HepG2 (cell line): ENCODE results near the gene TPST1. TPM values are rescaled to one million over a fixed set of nuclear protein-coding genes. Genes with fewer than 3 reads are reported as not detected.
"Not testable (repeated sequence)": the region's sequence is repeated elsewhere in the genome, so short reads cannot be mapped to it uniquely, and the experiment has no call there.

ENCODE experiments used
- ATAC-seq: fragments of 200-7000 bp; cut with Tn5 transposase; 3 replicates; pipeline ENCODE4 v1.9.1; 2020; ENCODE audit warnings: mild to moderate bottlenecking, moderate library complexity
- BruUV-seq: library from RNA; stranded (reverse); fragments of 400-500 nt; replicated peaks from 2 replicates; lab custom pipeline; 2021; lab: Mats Ljungman, UMichigan
- CTCF ChIA-PET: fragments of 300-600 bp; formaldehyde crosslinking; extraction: SDS; loops from one replicate; lab custom pipeline; 2021; ENCODE audit warnings: low total read pairs, inconsistent platforms, low intra/inter-chr PET ratio; lab: Yijun Ruan, JAX
- POLR2A ChIA-PET: fragments of 350-600 bp; sonication (Branson Sonifier 250); formaldehyde crosslinking; loops from one replicate; lab custom pipeline; 2020; ENCODE audit warnings: antibody characterized with exemption, inconsistent platforms; lab: Yijun Ruan, JAX
- DNase-seq: peaks from one replicate; pipeline ENCODE4 v3.0.0-alpha.2; 2015; ENCODE audit warnings: low spot score
- FAIRE-seq: peaks from 3 replicates; lab custom pipeline; 2011; peaks lifted over from hg19 to GRCh38; lab: Jason Lieb, UNC
- H2AFZ ChIP-seq: one replicate; pipeline ENCODE4 v1.6.1; 2011; ENCODE audit warnings: low read length, inconsistent platforms
- H3K27ac ChIP-seq: fragments of 300-600 bp; 3 replicates; pipeline ENCODE4 v1.8.0; 2011; ENCODE audit warnings: mixed run types, mild to moderate bottlenecking, mixed read lengths, low read length, inconsistent platforms; ENCODE audit not compliant: insufficient read depth; ENCODE audit errors: extremely low read length
- H3K27me3 ChIP-seq, 2 experiments: fragments of 200-600 bp in 1 of 2; 2 replicates in 1 of 2; 3 replicates in 1 of 2; pipeline versions ENCODE4 v1.6.0 to v1.8.0; 2011; ENCODE audit warnings: low read length in 2 of 2, mild to moderate bottlenecking in 2 of 2, moderate library complexity in 2 of 2, inconsistent platforms in 1 of 2; ENCODE audit not compliant: insufficient read depth in 2 of 2, control insufficient read depth in 1 of 2
- H3K36me3 ChIP-seq, 2 experiments: fragments of 200-600 bp in 1 of 2; replicated peaks in 1 of 2; 2 replicates in 1 of 2; 3 replicates in 1 of 2; pipeline versions ENCODE4 v1.5.1 to v1.8.0; 2011; ENCODE audit warnings: low read length in 2 of 2, inconsistent platforms in 1 of 2; ENCODE audit not compliant: insufficient read depth in 2 of 2, control insufficient read depth in 1 of 2
- H3K4me1 ChIP-seq: 2 replicates; pipeline ENCODE4 v1.5.1; 2012; ENCODE audit warnings: low read length, inconsistent platforms; ENCODE audit not compliant: insufficient read depth
- H3K4me2 ChIP-seq: 2 replicates; pipeline ENCODE4 v1.6.0; 2011; ENCODE audit warnings: low read depth, low read length, inconsistent platforms
- H3K4me3 ChIP-seq, 3 experiments: fragments of 200-600 bp in 1 of 3; sonication (generic), shearing (Covaris generic) in 1 of 3; replicated peaks in 1 of 3; 2 replicates each; pipeline ENCODE4 v1.5.1; 2011 to 2016; ENCODE audit warnings: low read length in 3 of 3, inconsistent platforms in 2 of 3, low read depth in 2 of 3, mild to moderate bottlenecking in 2 of 3, control low read depth in 1 of 3, mixed read lengths in 1 of 3; ENCODE audit not compliant: insufficient read depth in 1 of 3
- H3K79me2 ChIP-seq: one replicate; pipeline ENCODE4 v1.6.1; 2011; ENCODE audit warnings: low read length, inconsistent platforms; ENCODE audit not compliant: insufficient read depth
- H3K9ac ChIP-seq: 2 replicates; pipeline ENCODE4 v1.6.0; 2011; ENCODE audit warnings: mild to moderate bottlenecking, low read depth, low read length, inconsistent platforms; ENCODE audit not compliant: insufficient read depth
- H3K9me3 ChIP-seq: 2 replicates; pipeline ENCODE4 v1.5.1; 2012; ENCODE audit warnings: mild to moderate bottlenecking, low read length
- H4K20me1 ChIP-seq: 2 replicates; pipeline ENCODE4 v1.6.0; 2011; ENCODE audit warnings: inconsistent platforms, mild to moderate bottlenecking, low read length, moderate library complexity; ENCODE audit not compliant: insufficient read depth
- ELF4 ChIP-seq: sonication (generic); formaldehyde crosslinking; IDR thresholded peaks from 2 replicates; pipeline ENCODE4 v1.5.0; 2020; ENCODE audit warnings: missing genetic modification reagents, mild to moderate bottlenecking, moderate library complexity, borderline replicate concordance
- FOXJ3 ChIP-seq: sonication (generic); formaldehyde crosslinking; IDR thresholded peaks from 2 replicates; pipeline ENCODE4 v1.4.0; 2020; ENCODE audit warnings: missing genetic modification reagents, mild to moderate bottlenecking, borderline replicate concordance
- GATA4 ChIP-seq: sonication (generic); IDR thresholded peaks from 2 replicates; pipeline ENCODE4 v1.6.1; 2016; ENCODE audit warnings: antibody characterized with exemption, low read depth, borderline replicate concordance
- GFI1 ChIP-seq: sonication (generic); formaldehyde crosslinking; IDR thresholded peaks from 2 replicates; pipeline ENCODE4 v1.5.0; 2020; ENCODE audit warnings: missing genetic modification reagents, mild to moderate bottlenecking, borderline replicate concordance
- NFKBIZ ChIP-seq: IDR thresholded peaks from 2 replicates; pipeline ENCODE4 v1.6.1; 2018; ENCODE audit warnings: missing genetic modification reagents, missing compliant biosample characterization
- SMARCE1 ChIP-seq: fragments of 450-650 bp; IDR thresholded peaks from 2 replicates; pipeline ENCODE4 v1.6.1; 2017; ENCODE audit warnings: borderline replicate concordance
- ZBTB49 ChIP-seq: sonication (generic); formaldehyde crosslinking; IDR thresholded peaks from 2 replicates; pipeline ENCODE4 v1.4.0; 2020; ENCODE audit warnings: missing genetic modification reagents, borderline replicate concordance
- ZNF251 ChIP-seq: sonication (generic); formaldehyde crosslinking; IDR thresholded peaks from 2 replicates; pipeline ENCODE4 v1.9.0; 2021; ENCODE audit warnings: mild to moderate bottlenecking, missing genetic modification reagents
- ZNF556 ChIP-seq: sonication (generic); formaldehyde crosslinking; IDR thresholded peaks from 2 replicates; pipeline ENCODE4 v1.4.0; 2020; ENCODE audit warnings: mild to moderate bottlenecking, missing genetic modification reagents, borderline replicate concordance
- ZNF713 ChIP-seq: sonication (generic); formaldehyde crosslinking; IDR thresholded peaks from 2 replicates; pipeline ENCODE4 v1.4.0; 2020; ENCODE audit warnings: mild to moderate bottlenecking, missing genetic modification reagents
- ZSCAN22 ChIP-seq: sonication (generic); formaldehyde crosslinking; IDR thresholded peaks from 2 replicates; pipeline ENCODE4 v1.4.0; 2020; ENCODE audit warnings: mild to moderate bottlenecking, missing genetic modification reagents
- WGBS: methylation state at CpG from one replicate; pipeline ENCODE4 v1.1.6; 2017; ENCODE audit warnings: low lambda C conversion rate; 5-methylcytosine and 5-hydroxymethylcytosine counted together
- in situ Hi-C: cut with HindIII; loops from 2 replicates; pipeline ENCODE4 v1.10.0; 2017; ENCODE audit warnings: low pct_unique_long_range_greater_than_20kb; ENCODE audit not compliant: extremely low pct_ligation_motif_present
- intact Hi-C: fragments of 100-400 bp; cut with micrococcal nuclease; formaldehyde crosslinking; loops from one replicate; pipeline ENCODE4 v1.10.0; 2022; ENCODE audit not compliant: unreplicated experiment
- polyA plus RNA-seq, 8 experiments: library from polyadenylated mRNA; depleted of rRNA in 3 of 8; stranded (reverse) in 7 of 8; unstranded in 1 of 8; fragments of >200 nt; fragmentation: Illumina TruSeq in 4 of 8; extraction: Trizol in 4 of 8; gene quantifications; 2 replicates each; pipeline versions ENCODE4 v1.2.1 to v1.2.3, GENCODE V29; 2011 to 2016; ENCODE audit warnings: low read depth in 4 of 8, missing spikeins in 1 of 8, mixed read lengths in 1 of 8; ENCODE audit not compliant: insufficient read depth in 1 of 8
- total RNA-seq, 5 experiments: library from RNA; depleted of rRNA; stranded (reverse); fragments of >200 nt; fragmentation: Illumina TruSeq; extraction: Trizol; gene quantifications; 2 replicates each; pipeline ENCODE4 v1.2.3, GENCODE V29; 2016; ENCODE audit warnings: low read depth in 1 of 5

The TPST1 gene
- total and polyA plus RNA-seq, 2 of the 13 experiments (the other 11 are each of a cell fraction or from before 2014, with no cell fraction given): 24.3 to 34.1 TPM

DNA sequence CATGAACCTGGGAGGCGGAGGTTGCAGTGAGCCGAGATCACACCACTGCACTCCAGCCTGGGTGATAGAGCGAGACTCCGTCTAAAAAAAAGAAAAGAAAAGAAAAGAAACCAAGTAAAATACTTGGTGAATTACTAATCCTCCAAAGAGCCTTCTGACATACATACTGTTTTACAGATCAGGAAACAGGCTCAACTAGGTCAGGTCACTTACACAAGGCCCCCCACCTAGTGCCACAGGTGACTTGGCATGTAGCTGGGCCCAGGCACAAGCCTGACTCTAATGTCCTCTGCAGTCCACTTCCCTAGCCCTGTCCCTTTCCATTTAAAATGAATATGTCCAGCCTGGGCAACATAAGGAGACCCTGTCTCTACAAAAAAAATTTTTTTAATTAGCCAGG lies 157.0 kb downstream of the TPST1 start (continued):
- TF ChIP-seq ZBTB49 (CRISPR knock-in tag) (no peak), FOXJ3 (CRISPR knock-in tag) (no peak)

DNA sequence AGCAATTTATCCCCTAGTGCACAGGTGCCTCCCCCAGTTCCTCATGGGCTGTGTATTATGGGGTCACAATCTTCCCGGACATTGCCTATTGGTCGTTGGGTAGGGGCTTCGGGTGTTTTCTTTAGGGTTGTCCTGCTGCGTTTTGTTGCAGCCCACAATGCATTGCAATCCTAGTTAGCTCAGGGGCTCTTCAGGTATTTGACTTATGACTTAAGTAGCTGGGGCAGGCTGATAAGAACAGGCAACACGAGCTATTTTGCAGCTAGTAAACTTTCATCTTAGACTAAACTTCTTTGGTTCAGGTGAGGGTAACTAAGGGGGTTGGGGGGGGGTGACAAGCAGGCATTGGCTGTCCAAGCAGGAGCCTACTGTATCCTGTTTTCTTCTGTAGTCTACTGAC lies 158.5 kb downstream of the TPST1 start:
- TF ChIP-seq NFKBIZ (CRISPR knock-in tag): no peak
- no peak for TF ChIP-seq GFI1 (CRISPR knock-in tag)
- no peak for TF ChIP-seq ZNF713
- no peak for TF ChIP-seq SMARCE1
- no peak for TF ChIP-seq ZNF556 (CRISPR knock-in tag)
- no peak for TF ChIP-seq GATA4
- no peak for TF ChIP-seq ELF4 (CRISPR knock-in tag)
- no peak for TF ChIP-seq ZSCAN22 (CRISPR knock-in tag)
- TF ChIP-seq ZNF251 (CRISPR knock-in tag): no peak
- intact Hi-C loops (no loop called here), in situ Hi-C loops (no loop called here)
- Histone ChIP-seq H4K20me1 (no peaks in the 10 kb centered on the region), H3K4me1 (no peaks in the 10 kb centered on the region), H3K79me2 (no peaks in the 10 kb centered on the region), H3K9ac (no peak overlapping the region), H3K9me3 (no peaks in the 10 kb centered on the region), H3K4me3 (no peak overlapping the region), H3K27me3 (no peaks in the 10 kb centered on the region), H3K27ac (no peak overlapping the region), H3K36me3 (peaks cover 0 to 4% of the 10 kb centered on the region in 2 experiments; a peak in 1 of 5 replicates), H2AFZ (no peak overlapping the region), H3K4me2 (no peak overlapping the region)
- CTCF ChIA-PET: no interaction called here
- no TSS peak for BruUV-seq
- no peak for FAIRE-seq
- no peak for ATAC-seq
- no peak for DNase-seq
- POLR2A ChIA-PET: no interaction called here
- WGBS: 89% methylated on average over 5 of the region's 5 CpGs

DNA sequence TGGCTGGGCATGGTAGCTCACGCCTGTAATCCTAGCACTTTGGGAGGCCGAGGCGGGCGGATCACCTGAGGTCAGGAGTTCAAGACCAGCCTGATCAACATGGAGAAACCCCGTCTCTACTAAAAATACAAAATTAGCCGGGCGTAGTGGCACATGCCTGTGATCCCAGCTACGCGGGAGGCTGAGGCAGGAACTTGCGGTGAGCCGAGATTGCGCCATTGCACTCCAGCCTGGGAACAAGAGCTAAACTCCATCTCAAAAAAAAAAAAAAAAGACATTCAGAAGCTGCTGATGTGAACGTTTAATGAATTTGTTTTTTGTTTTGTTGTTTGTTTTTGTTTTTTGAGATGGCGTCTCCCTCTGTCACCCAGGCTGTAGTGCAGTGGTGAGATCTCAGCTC lies 159.9 kb downstream of the TPST1 start:
- in situ Hi-C loops, H2AFZ ChIP-seq, CTCF ChIA-PET, DNase-seq, H3K9me3 ChIP-seq, H3K9ac ChIP-seq, BruUV-seq, H3K27ac ChIP-seq, H4K20me1 ChIP-seq, H3K4me1 ChIP-seq, intact Hi-C loops, FAIRE-seq, ATAC-seq, H3K4me3 ChIP-seq, H3K27me3 ChIP-seq, H3K79me2 ChIP-seq, H3K36me3 ChIP-seq, H3K4me2 ChIP-seq: not testable (repeated sequence)
- POLR2A ChIA-PET: interaction anchor here (1.1 kb wide), 1 partner anchor 129 kb away, joined by 7 read pairs; no protein-coding TSS in a partner anchor
- 96% methylated on average over 14 of the region's 14 CpGs for WGBS
